ENCODE data around the gene TBXAS1. TPM values are rescaled to one million over a fixed set of nuclear protein-coding genes. Genes with fewer than 3 reads are reported as not detected.

Gene TBXAS1
- total and polyA plus RNA-seq, 2 donors (not counting 3 experiments of a cell fraction or from before 2014, with no cell fraction given): 2.1 to 4.3 TPM

DNA sequence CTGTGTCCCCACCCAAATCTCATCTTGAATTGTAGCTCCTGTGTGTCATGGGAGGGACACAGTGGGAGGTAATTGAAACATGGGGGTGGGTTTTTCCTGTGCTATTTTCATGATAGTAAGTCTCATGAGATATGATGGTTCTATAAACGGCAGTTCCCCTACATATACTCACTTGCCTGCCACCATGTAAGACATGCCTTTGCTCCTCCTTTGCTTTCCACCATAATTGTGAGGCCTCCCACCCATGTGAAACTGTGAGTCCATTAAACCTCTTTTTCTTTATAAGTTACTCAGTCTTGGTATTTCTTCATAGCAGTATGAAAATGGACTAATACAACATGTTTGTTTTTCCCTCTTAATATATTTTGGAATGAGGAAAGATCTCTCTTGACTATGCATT, 24.5 kb upstream of the TBXAS1 start:
- no peaks in the 10 kb centered on the region for H3K4me1 ChIP-seq (ENCODE audit: control insufficient read depth, extremely low read depth, insufficient read depth, low read length)
- no peaks in the 10 kb centered on the region for H3K9me1 ChIP-seq (replicated peaks; ENCODE audit: control insufficient read depth, extremely low read depth, insufficient read depth, low read length)
- FAIRE-seq: no peak
- no peak overlapping the region for H3K27ac ChIP-seq (ENCODE audit: insufficient read depth, low read depth, low read length)
- BruUV-seq (replicated peaks): no TSS peak
- TF ChIP-seq, protein P1, sequence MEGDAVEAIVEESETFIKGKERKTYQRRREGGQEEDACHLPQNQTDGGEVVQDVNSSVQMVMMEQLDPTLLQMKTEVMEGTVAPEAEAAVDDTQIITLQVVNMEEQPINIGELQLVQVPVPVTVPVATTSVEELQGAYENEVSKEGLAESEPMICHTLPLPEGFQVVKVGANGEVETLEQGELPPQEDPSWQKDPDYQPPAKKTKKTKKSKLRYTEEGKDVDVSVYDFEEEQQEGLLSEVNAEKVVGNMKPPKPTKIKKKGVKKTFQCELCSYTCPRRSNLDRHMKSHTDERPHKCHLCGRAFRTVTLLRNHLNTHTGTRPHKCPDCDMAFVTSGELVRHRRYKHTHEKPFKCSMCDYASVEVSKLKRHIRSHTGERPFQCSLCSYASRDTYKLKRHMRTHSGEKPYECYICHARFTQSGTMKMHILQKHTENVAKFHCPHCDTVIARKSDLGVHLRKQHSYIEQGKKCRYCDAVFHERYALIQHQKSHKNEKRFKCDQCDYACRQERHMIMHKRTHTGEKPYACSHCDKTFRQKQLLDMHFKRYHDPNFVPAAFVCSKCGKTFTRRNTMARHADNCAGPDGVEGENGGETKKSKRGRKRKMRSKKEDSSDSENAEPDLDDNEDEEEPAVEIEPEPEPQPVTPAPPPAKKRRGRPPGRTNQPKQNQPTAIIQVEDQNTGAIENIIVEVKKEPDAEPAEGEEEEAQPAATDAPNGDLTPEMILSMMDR (IDR thresholded peaks at IDR 0.05; ENCODE audit: extremely low read depth in 1 of 2, insufficient read depth in 1 of 2, low read depth in 1 of 2, low read length in 2 of 2): no peak
- TF ChIP-seq FOS (IDR thresholded peaks at IDR 0.05; ENCODE audit: borderline replicate concordance, insufficient read depth, low read length) (no peak), JUN (IDR thresholded peaks at IDR 0.05; ENCODE audit: borderline replicate concordance, insufficient read depth, insufficient read length, low read depth) (no peak), GATA2 (IDR thresholded peaks at IDR 0.05; ENCODE audit: insufficient read depth, insufficient read length, low read depth, low read length) (no peak), MYC (IDR thresholded peaks at IDR 0.05; ENCODE audit: low read depth, low read length) (no peak), EZH2 (IDR thresholded peaks at IDR 0.05; ENCODE audit: borderline replicate concordance, low read depth, low read length, severe bottlenecking) (no peak), POLR2A (IDR thresholded peaks at IDR 0.05; ENCODE audit: low read depth, low read length) (no peak), POLR2AphosphoS5 (IDR thresholded peaks at IDR 0.05; ENCODE audit: insufficient read depth, low read depth, low read length) (no peak)
- TF ChIP-seq, protein P2, sequence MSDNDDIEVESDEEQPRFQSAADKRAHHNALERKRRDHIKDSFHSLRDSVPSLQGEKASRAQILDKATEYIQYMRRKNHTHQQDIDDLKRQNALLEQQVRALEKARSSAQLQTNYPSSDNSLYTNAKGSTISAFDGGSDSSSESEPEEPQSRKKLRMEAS (IDR thresholded peaks at IDR 0.05; ENCODE audit: insufficient read depth, insufficient read length): no peak
- no peak overlapping the region for H3K4me3 ChIP-seq (replicated peaks in 1 of 3; ENCODE audit: insufficient read depth in 1 of 3, low read depth in 1 of 3, low read length in 3 of 3)
- H3K79me2 ChIP-seq (ENCODE audit: control insufficient read depth, insufficient read depth, low read length): no peaks in the 10 kb centered on the region
- intact Hi-C loops (cut with micrococcal nuclease) (no loop called here), dilution Hi-C loops (cut with MboI; ENCODE audit: extremely low pct_ligation_motif_present, low sequenced_read_pairs) (no loop called here)
- no peaks in the 10 kb centered on the region for H3K36me3 ChIP-seq (ENCODE audit: control insufficient read depth in 2 of 2, extremely low read depth in 1 of 2, insufficient read depth in 2 of 2, low read length in 2 of 2)
- no peaks in the 10 kb centered on the region for H3K9me3 ChIP-seq (replicated peaks; ENCODE audit: control insufficient read depth, insufficient read depth, low read length)
- no peak overlapping the region for H3K4me2 ChIP-seq (ENCODE audit: insufficient read depth, low read length)
- no peak overlapping the region for H3K9ac ChIP-seq (replicated peaks; ENCODE audit: extremely low read depth, insufficient read depth, low read length)
- H2AFZ ChIP-seq (ENCODE audit: low read depth, low read length): no peak overlapping the region
- ChIA-PET CTCF (interaction anchor here (0.8 kb wide), 1 partner anchor 14 kb away, joined by 3 read pairs; no protein-coding TSS in a partner anchor), POLR2A (no interaction called here)
- no peak for DNase-seq (ENCODE audit: low read depth, low spot score)
- peaks cover 3 to 4% of the 10 kb centered on the region in 2 experiments for H3K27me3 ChIP-seq (ENCODE audit: control insufficient read depth in 2 of 2, insufficient read depth in 2 of 2, low read length in 2 of 2)
- H4K20me1 ChIP-seq (replicated peaks; ENCODE audit: control insufficient read depth, extremely low read depth, insufficient read depth, low read length): no peaks in the 10 kb centered on the region
